Activated naive CD8-positive, alpha-beta T cell treated with anti-CD3 and anti-CD28 coated beads, Interleukin-2, amount 50 U/mL, for 16 hours (primary cell): ENCODE results near the gene GALK1.
"Not testable (repeated sequence)": the region's sequence is repeated elsewhere in the genome, so short reads cannot be mapped to it uniquely, and the experiment has no call there.

Experiments
- DNase-seq: peaks from one replicate; pipeline ENCODE4 v3.0.0-alpha.2; 2020; ENCODE audit warnings: low read depth, low spot score

Gene GALK1

DNA sequence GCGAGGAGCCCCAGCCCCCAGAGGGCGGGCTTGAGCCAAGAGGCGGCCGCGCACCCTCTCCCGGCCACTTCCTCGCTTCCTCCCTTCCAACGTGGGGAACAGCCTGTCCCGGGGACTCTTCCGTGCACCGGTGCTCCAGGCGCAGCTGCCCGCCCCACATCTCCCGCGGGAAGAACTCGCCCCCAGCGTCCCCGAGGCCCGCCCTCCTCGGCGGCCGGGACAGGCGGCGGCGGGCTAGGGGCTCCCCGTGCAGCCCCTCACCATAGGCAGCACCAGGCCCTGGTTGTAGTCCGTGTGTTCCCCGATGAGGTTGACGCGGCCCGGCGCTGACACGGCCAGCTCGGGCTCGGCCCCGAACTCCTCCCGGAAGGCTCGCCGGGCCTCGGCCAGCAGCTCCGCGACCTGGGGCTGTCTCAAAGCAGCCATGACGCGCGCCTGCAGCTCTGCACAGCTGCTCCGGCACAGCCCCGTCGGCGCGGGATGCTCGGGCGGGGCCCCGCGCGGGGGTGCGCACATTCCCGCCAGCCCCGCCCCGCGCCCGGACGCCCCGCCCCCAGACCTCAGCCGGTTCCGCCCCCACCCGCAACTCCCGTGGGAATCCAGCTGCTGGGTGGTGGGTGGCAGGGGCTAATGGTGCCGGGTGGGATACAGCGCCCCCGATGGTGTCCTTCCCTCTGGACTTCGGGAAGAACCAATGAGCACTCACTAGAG lies at the start of gene GALK1:
GALK1 (minus strand) TSS at position 482 of the 711 bp plus-strand sequence; CDS start at position 426, 56 bp downstream.
- DNase-seq: peak; percentile 37

DNA sequence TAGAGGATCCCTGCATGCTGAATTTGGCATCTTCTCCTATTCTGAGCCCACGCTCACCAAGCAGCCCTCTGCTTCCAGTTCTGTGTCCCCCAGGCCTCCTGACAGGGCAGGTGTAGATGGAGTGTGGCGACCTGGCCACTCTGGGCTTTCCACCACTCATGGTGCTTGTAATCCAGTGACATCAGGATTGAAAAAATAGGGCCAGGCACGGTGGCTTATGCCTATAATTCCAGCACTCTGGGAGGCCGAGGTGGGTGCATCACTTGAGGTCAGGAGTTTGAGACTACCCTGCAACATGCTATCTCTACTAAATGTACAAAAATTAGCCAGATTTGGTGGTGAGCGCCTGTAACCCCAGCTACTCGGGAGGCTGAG lies 49.0 kb upstream of the GALK1 start:
- DNase-seq: no peak

DNA sequence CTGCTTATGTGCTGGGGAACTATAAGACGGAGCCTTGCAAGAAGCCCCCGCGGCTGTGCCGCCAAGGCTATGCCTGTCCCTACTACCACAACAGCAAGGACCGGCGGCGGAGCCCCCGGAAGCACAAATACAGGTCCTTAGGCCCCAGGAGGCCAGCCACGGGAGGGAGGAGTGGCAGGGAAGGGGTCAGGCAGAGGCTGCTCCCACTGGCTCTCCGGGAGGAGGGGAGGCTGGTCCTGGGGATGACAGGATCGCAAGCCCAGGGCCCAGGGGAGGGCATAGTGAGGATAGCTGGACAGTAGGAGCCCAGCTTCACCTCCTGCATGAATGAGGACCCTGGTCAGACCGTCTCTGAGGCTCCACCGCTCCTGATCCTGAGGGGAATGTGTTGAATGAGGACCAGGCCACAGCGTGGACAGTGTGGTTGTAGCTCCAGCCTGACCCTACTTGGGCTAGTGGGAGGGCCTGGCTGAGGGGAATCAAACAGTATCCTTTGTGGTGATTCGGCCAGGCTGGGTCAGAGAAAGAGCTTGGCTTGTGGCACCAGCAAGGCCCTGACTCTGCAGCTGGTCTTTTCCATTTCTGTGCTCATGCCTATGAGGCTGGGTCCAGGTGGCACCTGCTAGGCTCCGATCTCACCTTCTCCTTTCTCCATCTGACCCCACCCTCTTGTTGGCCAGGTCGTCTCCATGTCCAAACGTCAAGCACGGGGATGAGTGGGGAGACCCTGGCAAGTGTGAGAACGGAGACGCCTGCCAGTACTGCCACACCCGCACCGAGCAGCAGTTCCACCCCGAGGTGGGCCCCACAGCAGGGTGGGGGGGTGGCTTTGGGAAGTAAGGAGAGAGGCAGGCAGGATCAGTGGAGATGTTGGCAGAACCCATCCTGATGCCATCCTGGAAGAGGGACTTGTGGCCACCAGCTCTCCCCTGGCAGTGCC lies 48.4 kb upstream of the GALK1 start:
- no peak for DNase-seq

DNA sequence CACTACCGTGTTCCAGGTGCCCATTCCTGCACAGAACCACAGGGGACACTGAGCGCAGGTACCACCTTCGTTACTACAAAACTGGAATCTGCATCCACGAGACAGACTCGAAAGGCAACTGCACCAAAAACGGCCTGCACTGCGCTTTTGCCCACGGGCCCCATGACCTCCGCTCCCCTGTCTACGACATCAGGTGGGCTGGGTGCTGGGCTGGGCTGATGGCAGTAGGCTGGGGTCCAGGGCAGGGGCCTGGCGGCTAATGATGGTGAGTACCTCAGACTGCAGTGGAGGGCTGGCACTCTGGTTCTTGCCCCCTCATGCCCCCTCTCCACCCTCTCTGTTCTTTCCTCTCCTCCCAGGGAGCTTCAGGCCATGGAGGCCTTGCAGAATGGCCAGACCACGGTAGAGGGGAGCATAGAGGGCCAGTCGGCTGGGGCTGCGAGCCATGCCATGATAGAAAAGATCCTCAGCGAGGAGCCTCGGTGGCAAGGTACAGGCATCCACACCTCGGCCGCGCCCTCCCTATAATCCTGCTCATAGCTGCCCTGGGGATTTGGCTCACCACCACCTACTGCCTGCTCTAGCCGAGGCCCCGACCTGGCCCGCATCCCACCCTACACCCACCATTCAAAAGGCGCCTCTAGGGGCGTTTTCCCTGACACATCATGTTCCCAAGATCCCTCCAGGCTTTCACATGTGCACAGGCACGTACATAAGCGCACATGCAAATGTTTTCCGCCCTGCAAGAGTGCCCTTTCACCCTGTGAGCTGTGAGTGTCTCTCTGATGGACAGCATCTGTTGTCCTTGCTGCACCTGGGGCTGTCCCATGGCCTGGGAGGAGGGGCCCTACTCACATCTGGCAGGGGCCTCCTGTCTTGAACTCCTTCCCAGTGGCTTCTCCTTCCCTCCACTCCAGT lies 47.4 kb upstream of the GALK1 start:
- DNase-seq: no peak

DNA sequence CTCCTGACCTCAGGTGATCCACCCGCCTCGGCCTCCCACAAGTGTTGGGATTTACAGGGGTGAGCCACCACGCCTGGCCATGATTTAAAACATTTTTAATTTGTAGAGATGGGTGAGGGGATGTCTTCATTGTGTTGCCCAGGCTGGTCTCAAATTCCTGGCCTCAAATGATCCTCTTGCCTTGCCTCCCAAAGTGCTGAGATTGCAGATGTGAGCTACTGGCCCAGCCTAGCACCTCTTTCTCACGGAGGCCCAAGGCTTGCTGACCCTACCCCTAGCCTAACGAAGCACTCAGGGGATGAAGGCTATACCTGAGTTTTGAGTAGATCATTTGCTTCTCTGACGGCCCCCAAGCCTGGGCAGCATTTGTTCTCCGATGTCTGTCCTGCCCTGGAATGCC lies 46.2 kb upstream of the GALK1 start:
- DNase-seq: no peak

DNA sequence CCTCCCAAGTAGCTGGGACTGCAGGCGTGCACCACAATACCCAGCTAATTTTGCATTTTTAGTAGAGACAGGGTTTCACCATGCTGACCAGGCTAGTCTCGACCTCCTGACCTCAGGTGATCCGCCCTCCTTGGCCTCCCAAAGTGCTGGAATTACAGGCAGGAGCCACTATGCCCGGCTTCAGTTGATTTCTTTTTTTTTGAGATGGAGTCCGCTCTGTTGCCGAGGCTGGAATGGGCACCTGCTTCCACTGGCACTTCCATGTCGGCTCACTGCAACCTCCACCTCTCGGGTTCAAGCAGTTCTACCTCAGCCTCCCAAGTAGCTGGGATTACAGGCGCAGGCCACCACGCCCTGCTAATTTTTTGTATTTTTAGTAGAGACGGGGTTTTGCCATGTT lies 45.8 kb upstream of the GALK1 start:
- not testable (repeated sequence) for DNase-seq

DNA sequence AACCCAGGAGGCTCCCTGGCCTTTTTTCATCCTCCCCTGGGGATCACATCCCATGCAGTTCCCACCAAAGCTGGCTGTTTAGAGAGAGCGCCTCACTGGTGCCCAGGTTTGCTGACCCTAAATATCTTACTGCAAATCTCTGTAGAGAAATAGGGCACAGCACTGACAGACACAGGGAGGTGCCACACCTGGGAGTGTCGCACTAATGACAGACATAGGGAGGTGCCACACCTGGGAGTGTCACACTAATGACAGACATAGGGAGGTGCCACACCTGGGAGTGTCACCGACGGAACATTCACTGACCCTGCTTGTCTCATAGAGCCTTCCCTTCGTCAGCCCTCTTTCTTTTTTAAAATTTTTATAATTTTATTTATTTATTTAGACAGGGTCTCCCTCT lies 45.2 kb upstream of the GALK1 start:
- DNase-seq: no peak

DNA sequence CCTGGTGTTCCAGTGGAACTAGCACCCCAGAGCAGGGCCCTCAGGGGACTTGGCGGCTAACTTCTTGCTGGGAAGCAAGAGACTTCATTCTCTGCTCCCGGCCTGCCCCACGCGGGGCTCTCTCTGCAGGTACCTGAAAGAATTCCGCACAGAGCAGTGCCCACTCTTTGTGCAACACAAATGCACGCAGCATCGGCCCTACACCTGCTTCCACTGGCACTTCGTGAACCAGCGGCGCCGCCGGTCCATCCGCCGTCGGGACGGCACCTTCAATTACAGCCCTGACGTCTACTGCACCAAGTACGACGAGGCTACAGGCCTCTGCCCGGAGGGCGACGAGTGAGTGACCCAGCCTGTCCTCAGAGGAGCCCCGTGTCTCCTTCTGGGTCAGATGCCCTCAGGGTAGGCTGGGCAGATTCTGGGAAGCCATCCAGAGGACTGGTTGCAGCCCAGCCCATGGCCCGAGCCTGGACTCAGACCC lies 44.7 kb upstream of the GALK1 start:
- no peak for DNase-seq

DNA sequence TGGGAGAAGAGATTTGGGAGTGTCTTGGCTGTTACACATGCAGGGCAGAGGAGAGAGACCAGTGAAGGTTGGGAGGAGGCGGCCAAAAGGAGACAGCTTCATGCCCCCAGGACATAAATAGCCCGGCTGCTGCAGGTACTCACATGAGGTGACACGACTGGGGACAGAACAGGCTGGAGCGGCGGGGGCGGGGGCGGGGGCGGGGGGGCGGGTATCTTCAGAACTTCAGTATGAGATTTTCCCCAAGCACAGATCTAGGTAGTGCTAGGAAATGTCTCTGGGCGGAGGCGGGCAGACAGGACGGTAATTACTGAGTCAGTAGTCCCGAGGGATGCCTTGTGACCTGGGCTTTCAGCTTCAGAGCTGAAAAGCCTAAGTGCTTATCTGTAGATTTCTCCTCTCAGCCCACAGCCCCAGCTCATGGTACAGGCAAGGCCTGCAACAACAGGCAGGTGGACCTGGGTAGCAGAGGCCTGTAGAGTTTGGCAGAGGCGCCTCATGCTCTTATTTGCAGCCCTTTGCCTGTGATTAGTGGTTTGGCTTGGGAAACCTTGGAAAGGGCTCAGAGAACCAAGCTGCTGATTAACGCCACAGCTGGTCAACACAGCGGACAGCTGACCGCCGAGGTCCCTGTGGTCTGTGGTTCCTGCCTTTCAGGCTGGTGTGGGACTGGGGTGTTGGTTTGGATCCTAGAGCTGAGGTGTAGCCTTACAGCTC lies 44.1 kb upstream of the GALK1 start:
- no peak for DNase-seq

DNA sequence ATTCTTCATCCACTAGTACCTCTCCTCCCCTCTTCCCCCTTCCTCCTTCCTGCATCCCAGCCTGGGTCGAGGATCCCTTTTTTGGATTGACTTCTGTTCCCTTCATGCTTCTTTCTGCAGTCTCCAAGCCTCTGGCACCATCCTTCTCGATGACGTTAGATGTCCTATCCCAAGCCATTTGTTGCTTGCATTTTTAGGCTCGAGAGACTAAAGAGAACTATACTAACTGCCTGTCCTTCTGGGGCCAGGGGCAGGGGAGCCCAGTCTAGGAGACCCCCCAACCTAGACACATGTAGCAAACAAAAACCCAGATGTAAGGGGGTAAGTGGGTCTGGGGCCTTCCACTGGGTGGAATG lies 43.5 kb upstream of the GALK1 start:
- no peak for DNase-seq

DNA sequence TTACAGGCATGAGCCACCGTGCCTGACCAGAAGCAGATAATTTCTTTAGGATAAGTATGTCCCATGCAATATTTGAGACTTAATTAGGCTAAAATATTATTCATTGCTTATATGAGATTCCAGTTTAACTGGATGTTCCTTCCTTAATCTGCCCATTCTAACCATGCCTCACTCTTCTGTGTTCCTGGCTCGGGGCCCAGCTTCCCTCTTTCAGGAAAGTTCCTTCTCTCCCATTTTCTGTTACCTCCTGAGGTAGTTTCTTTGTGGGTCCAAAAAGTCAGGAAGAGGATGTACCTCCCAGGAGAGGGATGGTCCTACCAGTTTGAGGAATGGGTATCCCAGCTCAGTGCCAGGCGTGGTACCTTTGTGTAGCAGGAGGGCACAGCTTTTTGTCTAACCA lies 42.9 kb upstream of the GALK1 start:
- DNase-seq: no peak

DNA sequence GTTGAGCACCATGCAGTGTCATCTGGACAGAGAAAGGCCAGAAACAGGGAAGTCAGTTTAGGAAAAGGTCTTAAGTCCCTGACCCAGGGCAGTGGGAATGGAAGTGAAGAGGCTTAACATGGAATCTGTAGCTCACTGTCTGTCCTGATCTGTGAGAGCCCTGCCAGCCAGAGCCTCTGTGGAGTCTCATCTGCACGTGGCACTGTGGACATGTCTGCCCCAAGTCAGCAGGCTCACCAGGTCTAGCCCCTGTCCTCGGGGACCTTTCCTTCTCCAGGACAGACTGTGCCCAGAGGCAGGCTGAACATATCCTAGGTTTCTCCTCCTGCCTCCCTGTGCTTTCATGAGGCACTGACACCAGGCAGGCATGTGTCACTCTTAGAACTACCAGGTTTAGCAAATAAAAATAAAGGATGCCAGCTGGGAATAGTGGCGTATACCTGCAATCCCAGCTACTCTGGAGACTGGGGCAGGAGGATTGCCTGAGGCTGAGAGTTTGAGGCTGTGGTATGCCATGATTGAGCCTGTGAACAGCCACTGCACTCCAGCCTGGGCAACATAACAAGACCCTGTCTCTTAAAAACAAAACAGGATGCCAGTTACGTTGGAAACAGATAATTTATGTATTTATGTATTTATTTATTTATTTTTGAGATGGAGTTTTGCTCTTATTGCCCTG lies 42.0 kb upstream of the GALK1 start:
- no peak for DNase-seq

DNA sequence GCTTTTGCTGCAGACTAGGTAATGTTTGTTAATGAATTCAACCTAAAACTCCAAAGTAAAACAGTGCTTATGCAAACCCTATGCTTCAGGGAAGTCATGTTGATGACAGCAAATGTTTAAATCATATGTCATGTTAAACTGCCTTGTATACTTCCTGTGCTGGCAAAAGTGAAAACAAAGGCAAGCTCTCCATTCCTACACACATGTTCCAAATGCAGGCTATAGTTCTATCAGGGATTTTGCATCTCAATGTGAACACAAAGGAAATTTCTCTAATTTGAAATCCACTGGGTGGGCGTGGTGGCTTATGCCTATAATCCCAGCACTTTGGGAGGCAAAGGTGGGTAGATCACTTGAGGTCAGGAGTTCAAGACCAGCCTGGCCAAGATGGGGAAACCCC lies 38.9 kb upstream of the GALK1 start:
- DNase-seq: no peak

DNA sequence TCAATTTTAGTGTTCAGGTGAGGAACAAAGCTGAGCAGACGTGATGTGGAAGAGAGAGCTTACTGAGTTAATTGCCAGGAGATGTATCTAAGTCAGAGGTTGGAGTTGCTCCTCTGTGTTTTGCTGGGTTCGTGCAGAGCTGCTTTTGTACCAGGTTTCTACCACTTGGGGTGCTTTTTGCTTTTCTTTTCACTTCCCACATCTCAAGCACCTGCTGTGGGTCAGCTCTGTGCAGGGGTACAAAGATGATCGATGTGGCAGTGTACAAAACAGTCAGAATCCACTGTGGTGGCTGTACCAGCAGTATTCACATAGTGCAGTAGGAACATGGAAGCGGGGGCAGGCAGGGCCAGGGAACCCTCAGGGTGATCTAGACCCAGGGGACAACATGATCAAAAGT lies 34.4 kb upstream of the GALK1 start:
- no peak for DNase-seq

DNA sequence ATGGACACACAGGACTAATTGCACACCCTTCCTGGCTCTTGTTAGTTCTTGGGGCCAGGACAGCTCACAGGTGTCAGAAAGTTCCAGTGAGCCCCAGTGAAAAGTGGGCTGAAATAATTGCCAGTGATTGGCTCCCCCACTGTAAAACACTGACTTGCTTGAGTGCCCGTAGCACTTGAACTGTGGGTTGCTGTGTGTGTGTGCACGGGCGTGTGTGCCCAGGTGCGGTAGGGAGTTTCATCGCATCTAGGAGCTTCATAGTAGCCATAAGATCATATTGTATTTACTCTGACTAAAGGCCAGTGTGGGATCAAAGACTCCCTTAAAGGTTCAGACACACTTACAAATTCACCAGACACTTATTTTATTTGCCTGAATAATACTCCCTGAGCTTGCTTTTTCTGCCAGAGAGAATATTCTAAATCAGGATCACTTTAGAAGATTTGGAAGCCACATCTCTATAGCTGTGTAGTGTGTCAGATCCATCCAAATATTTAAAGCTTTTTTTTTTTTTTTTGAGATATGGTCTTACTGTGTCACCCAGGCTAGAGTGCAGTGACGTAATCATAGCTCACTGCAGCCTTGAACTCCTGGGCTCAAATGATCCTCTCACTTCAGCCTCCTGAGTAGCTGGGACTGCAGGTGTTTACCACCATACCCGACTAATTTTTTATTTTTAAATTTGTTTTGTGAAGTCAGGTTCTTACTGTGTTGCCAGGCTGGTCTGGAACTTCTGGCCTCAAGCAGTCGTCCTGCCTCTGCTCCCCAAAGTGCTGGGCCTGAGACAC lies 31.0 kb upstream of the GALK1 start:
- DNase-seq: no peak

DNA sequence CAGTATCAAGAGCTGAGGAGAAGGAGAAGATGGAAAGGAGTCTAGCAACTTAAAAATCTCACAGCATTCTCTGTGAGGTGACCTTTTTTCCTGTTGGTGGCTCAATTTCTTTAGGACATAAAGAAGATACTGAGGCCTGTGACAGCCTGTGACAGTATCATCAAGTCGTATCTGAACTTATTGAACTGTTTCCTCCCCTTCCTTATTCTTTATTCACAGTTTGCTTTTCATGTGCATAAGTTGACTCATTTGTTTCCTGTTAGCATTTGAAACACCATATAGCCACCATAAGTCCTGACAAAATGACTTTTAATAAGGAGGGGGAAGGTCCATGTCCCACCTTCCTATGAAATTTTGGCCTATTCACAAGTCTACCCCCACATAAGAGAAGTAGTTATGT lies 28.5 kb upstream of the GALK1 start:
- DNase-seq: no peak

DNA sequence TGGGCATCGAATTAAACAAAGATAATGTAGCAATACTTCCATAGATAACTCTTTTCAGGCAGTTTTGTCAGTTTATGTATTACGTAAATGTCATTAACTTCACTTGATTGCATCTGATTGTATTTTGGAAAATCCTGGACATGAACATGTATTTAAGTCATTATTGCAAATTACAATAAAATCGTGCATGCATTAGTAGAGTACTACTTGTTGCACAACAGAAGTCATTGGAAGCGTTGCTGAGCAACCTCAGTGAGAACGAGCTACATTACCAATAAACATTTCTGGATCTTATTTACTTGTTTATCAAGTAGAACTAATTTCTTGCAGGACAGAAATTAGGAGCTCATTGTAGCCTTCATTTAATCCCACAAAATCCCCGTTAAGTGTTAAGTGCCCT lies 26.3 kb upstream of the GALK1 start:
- DNase-seq: no peak

DNA sequence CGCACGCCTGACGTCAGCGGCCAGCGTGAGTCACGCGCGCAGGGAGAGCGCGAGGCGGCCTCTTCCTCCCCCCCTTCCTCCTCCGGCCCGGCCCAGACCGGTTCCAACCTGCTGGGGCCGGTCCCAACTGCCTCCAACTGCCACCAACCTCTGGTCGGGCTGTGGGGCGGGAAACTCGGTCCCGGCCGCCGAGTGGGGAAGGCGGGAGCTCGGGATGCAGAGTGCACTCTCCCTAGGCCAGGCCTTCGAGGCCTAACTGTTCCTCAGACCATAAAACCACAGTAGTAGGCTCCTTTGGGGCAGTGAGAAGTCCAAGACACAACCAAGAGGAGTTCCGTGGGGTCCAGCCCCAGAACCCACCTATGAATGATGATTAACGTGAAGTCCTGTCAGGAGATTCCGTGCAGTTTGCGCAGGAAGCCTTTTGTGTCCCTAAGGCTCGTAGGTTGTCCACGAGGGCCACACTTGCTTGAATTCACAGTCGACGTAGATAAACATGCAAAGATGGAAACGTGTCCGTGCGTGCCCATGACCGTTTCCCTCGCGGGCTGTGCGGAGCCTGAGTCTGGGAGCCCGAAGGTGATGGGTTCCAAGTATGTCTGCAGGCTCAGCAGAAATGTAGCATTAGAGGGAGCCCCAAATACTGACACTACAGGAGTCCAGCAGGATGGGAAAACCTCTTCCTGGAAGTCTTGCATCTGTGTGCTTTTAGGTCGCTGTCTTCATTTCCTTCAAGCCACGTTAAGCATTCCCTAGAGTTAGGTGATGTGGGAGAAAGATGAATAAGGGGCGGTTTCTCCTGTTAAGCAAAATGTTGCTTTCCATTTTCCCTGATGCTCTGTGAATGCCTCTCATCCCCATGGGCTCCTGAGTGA lies 20.3 kb upstream of the GALK1 start:
- peak; percentile 64 for DNase-seq

DNA sequence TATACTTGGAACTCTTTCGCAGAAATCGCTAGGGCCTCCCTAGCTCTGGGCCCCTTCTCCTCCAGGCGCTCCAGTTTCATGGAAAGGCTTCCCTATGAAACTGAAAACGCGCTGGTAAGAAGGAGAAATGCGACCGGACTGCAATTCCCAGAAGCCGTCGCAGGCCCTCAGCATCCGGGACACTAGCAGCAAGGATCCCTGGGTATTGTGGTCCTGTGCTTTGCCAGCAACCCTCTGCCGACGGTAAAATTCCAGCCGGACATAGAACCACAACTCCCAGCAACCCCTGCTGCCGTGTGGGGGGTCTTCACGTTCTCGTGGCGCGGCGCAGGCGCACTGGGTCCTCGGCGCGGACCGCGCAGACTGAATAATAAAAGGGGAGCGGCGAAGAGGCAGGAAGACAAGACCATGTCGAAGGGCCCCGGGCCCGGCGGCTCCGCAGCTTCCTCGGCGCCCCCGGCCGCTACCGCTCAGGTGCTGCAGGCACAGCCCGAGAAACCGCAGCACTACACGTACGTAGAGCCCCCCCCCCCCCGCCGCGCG lies 19.6 kb upstream of the GALK1 start, which contains the start of gene UNK:
UNK (plus strand) TSS at position 334 of the 543 bp plus-strand sequence; CDS start at position 409, 75 bp downstream.
- DNase-seq: peak; percentile 92
